K562 (cell line): ENCODE measurements around the gene FBXW8. TPM values are rescaled to one million over a fixed set of nuclear protein-coding genes. Genes with fewer than 3 reads are reported as not detected.
A peak's percentile ranks its signal among the peaks of the same experiment; 100 is the strongest.

ENCODE experiments used
- ATF1 ChIP-seq, 2 experiments: fragments of 450-650 bp in 1 of 2; IDR thresholded peaks; 2 replicates each; pipeline ENCODE4 v1.6.1; 2016; ENCODE audit warnings: missing compliant biosample characterization in 1 of 2, missing genetic modification characterization in 1 of 2
- BRF2 ChIP-seq: IDR thresholded peaks from 3 replicates; pipeline ENCODE4 v1.6.1; 2011; ENCODE audit warnings: borderline replicate concordance, mild to moderate bottlenecking; ENCODE audit not compliant: insufficient read length, insufficient read depth
- CTBP1 ChIP-seq: fragments of 450-650 bp; IDR thresholded peaks from 2 replicates; pipeline ENCODE4 v1.6.1; 2016; ENCODE audit warnings: borderline replicate concordance
- GABPB1 ChIP-seq: sonication (generic); formaldehyde crosslinking; IDR thresholded peaks from 2 replicates; pipeline ENCODE4 v1.8.0; 2022; ENCODE audit warnings: mild to moderate bottlenecking, missing genetic modification reagents
- HDAC1 ChIP-seq, 2 experiments: fragments of 450-650 bp; IDR thresholded peaks; 2 replicates each; pipeline ENCODE4 v1.6.1; 2016 to 2017; ENCODE audit warnings: inconsistent platforms in 1 of 2, mild to moderate bottlenecking in 1 of 2, moderate library complexity in 1 of 2
- HDAC6 ChIP-seq: IDR thresholded peaks from 2 replicates; pipeline ENCODE4 v1.6.1; 2012; ENCODE audit warnings: low read depth, mild to moderate bottlenecking, control low read depth, inconsistent platforms, low read length, moderate library complexity
- MTF1 ChIP-seq: fragments of 250-450 bp; sonication (Bioruptor Pico); IDR thresholded peaks from 2 replicates; pipeline ENCODE4 v1.9.0; 2021; ENCODE audit warnings: moderate library complexity, mild to moderate bottlenecking, inconsistent platforms, borderline replicate concordance
- MXI1 ChIP-seq: IDR thresholded peaks from 2 replicates; pipeline ENCODE4 v1.6.1; 2011; ENCODE audit warnings: low read depth, mild to moderate bottlenecking, improper control_type of control experiment, low read length
- NR4A1 ChIP-seq, 2 experiments: fragments of 250-450 bp in 1 of 2; fragments of 450-650 bp in 1 of 2; sonication (Bioruptor Pico) in 1 of 2; IDR thresholded peaks; 2 replicates each; pipeline versions ENCODE4 v1.4.0 to v1.6.1; 2016 to 2020; ENCODE audit warnings: mild to moderate bottlenecking in 2 of 2, missing compliant biosample characterization in 1 of 2, missing genetic modification characterization in 1 of 2, moderate library complexity in 1 of 2
- PHF20 ChIP-seq: fragments of 450-650 bp; IDR thresholded peaks from 2 replicates; pipeline ENCODE4 v1.6.1; 2018; ENCODE audit not compliant: partially characterized antibody
- PREB ChIP-seq: sonication (generic); formaldehyde crosslinking; IDR thresholded peaks from 2 replicates; pipeline ENCODE4 v1.8.1; 2023; ENCODE audit warnings: mild to moderate bottlenecking, missing genetic modification reagents
- SMAD3 ChIP-seq: fragments of 450-650 bp; formaldehyde crosslinking; conservative IDR thresholded peaks from 2 replicates; pipeline ENCODE4 v1.4.0; 2020; ENCODE audit warnings: mild to moderate bottlenecking
- TCF7 ChIP-seq: sonication (generic); IDR thresholded peaks from 2 replicates; pipeline ENCODE4 v1.6.1; 2016; ENCODE audit warnings: antibody characterized with exemption, borderline replicate concordance
- TOE1 ChIP-seq, 2 experiments: fragments of 450-650 bp in 1 of 2; sonication (generic) in 1 of 2; formaldehyde crosslinking in 1 of 2; IDR thresholded peaks; 2 replicates each; pipeline versions ENCODE4 v1.7.1 to v1.8.0; 2016 to 2022; ENCODE audit warnings: borderline replicate concordance in 2 of 2, mild to moderate bottlenecking in 2 of 2, antibody characterized with exemption in 1 of 2, inconsistent platforms in 1 of 2, low read depth in 1 of 2, missing genetic modification reagents in 1 of 2, moderate library complexity in 1 of 2
- ZBTB49 ChIP-seq: sonication (generic); formaldehyde crosslinking; IDR thresholded peaks from 2 replicates; pipeline ENCODE4 v1.8.0; 2022; ENCODE audit warnings: missing genetic modification reagents, mild to moderate bottlenecking, borderline replicate concordance
- ZBTB9 ChIP-seq: fragments of 450-650 bp; formaldehyde crosslinking; IDR thresholded peaks from 2 replicates; pipeline ENCODE4 v1.4.0; 2020; ENCODE audit warnings: mild to moderate bottlenecking, moderate library complexity
- ZNF212 ChIP-seq: fragments of 450-650 bp; formaldehyde crosslinking; IDR thresholded peaks from 2 replicates; pipeline ENCODE4 v1.4.0; 2020; ENCODE audit warnings: mild to moderate bottlenecking
- ZNF274 ChIP-seq: IDR thresholded peaks from 2 replicates; pipeline ENCODE4 v1.6.1; 2011; ENCODE audit warnings: low read depth, mild to moderate bottlenecking, low read length, moderate library complexity, borderline replicate concordance
- ZNF384 ChIP-seq: IDR thresholded peaks from 2 replicates; pipeline ENCODE4 v1.6.1; 2012; ENCODE audit warnings: low read depth, low read length, improper control_type of control experiment
- ZNF589 ChIP-seq: fragments of 200-800 bp; sonication (Bioruptor generic); IDR thresholded peaks from 2 replicates; pipeline ENCODE4 v1.6.1; 2016; ENCODE audit warnings: low read depth, missing genetic modification characterization, missing compliant biosample characterization
- ZNF717 ChIP-seq: fragments of 250-450 bp; sonication (Bioruptor Pico); IDR thresholded peaks from 2 replicates; pipeline ENCODE4 v1.5.0; 2021
- polyA plus RNA-seq, 8 experiments: library from polyadenylated mRNA; depleted of rRNA in 4 of 8; stranded (reverse) in 5 of 8; unstranded in 3 of 8; fragments of >200 nt; fragmentation: Nextera tagmentation in 2 of 8; fragmentation: Illumina TruSeq in 1 of 8; extraction: Ambion mirVana in 2 of 8; extraction: Trizol in 1 of 8; gene quantifications; 2 replicates each; pipeline versions ENCODE4 v1.2.1 to v1.2.3, GENCODE V29; 2011 to 2014; ENCODE audit warnings: inconsistent platforms in 1 of 8, missing spikeins in 1 of 8
- total RNA-seq, 7 experiments: library from RNA; depleted of rRNA in 6 of 7; stranded (reverse); fragments of >200 nt in 6 of 7; fragmentation: Illumina TruSeq in 2 of 7; extraction: Trizol in 2 of 7; gene quantifications; 2 replicates each; pipeline versions ENCODE4 v1.2.1 to v1.2.3, GENCODE V29; 2011 to 2021; ENCODE audit warnings: low replicate concordance in 1 of 7

FBXW8 gene
- total and polyA plus RNA-seq, 9 of the 15 experiments (the other 6 are each of a cell fraction or from before 2014, with no cell fraction given) = 0.58 to 8.3 (median 4.4) TPM

- TF ChIP-seq ATF1 (CRISPR knock-in tag; IDR thresholded peaks at IDR 0.05) (no peak), ATF1 (tag; IDR thresholded peaks at IDR 0.05) (peak; percentile 57), MTF1 (CRISPR knock-in tag) (no peak), PHF20 (peak; percentile 73), ZNF274 (no peak), CTBP1 (peak; percentile 45; the same call in 1 of the 2 replicates), ZBTB9 (CRISPR knock-in tag) (peak; percentile 93), MXI1 (peak; percentile 97), TOE1 (IDR thresholded peaks at IDR 0.05; ENCODE audit: borderline replicate concordance) (peak; percentile 72; the same call in 1 of the 2 replicates), TOE1 (CRISPR knock-in tag; IDR thresholded peaks at IDR 0.05; ENCODE audit: borderline replicate concordance, low read depth) (no peak), ZNF589 (CRISPR knock-in tag) (no peak), GABPB1 (CRISPR knock-in tag) (peak; percentile 99), TCF7 (0 out of 2 replicates have a peak, but pooled peaks have one; percentile 29), HDAC1 (IDR thresholded peaks at IDR 0.05) (peak; percentile 57 to 97; a peak in 3 of 4 replicates), ZNF717 (no peak), NR4A1 (CRISPR knock-in tag; IDR thresholded peaks at IDR 0.05) (no peak), NR4A1 (tag; IDR thresholded peaks at IDR 0.05) (no peak), PREB (no peak), ZBTB49 (CRISPR knock-in tag) (no peak), SMAD3 (CRISPR knock-in tag) (0 out of 2 replicates have a peak, but pooled peaks have one; percentile 43), HDAC6 (no peak), ZNF384 (no peak), ZNF212 (CRISPR knock-in tag) (no peak), BRF2 (no peak)
Observed at GRCh38 chr12:116910645-116911451, at the start of gene FBXW8 (continued).
